Measurements from ENCODE around the gene CR1L. TPM values are rescaled to one million over a fixed set of nuclear protein-coding genes. Genes with fewer than 3 reads are reported as not detected.
A peak's percentile ranks its signal among the peaks of the same experiment; 100 is the strongest.

Gene CR1L
- total and polyA plus RNA-seq, 9 of the 15 experiments (the other 6 are each of a cell fraction or from before 2014, with no cell fraction given) = 10.1 to 74.8 (median 34.3) TPM

- TF ChIP-seq ZNF518B (CRISPR knock-in tag; IDR thresholded peaks at IDR 0.05) (no peak), MTA1 (IDR thresholded peaks at IDR 0.05; ENCODE audit: borderline replicate concordance) (0 out of 2 replicates have a peak, but pooled peaks have one; percentile 25), LCOR (CRISPR knock-in tag; IDR thresholded peaks at IDR 0.05) (no peak), ZNF197 (CRISPR knock-in tag; IDR thresholded peaks at IDR 0.05; ENCODE audit: low read depth) (no peak), ZNF583 (CRISPR knock-in tag; IDR thresholded peaks at IDR 0.05) (no peak), HEY1 (CRISPR knock-in tag; IDR thresholded peaks at IDR 0.05; ENCODE audit: borderline replicate concordance) (no peak), SIRT6 (IDR thresholded peaks at IDR 0.05; ENCODE audit: low read depth, low read length) (no peak), OTX1 (CRISPR knock-in tag; IDR thresholded peaks at IDR 0.05) (0 out of 2 replicates have a peak, but pooled peaks have one; percentile 32), FOXA1 (IDR thresholded peaks at IDR 0.05; ENCODE audit: borderline replicate concordance) (no peak), CEBPG (CRISPR knock-in tag; IDR thresholded peaks at IDR 0.05) (peak; percentile 52; the same call in 1 of the 2 replicates), CEBPG (tag; conservative IDR thresholded peaks at IDR 0.05 in 1 of 2, IDR thresholded peaks at IDR 0.05 in 1 of 2) (no peak), SUPT5H (IDR thresholded peaks at IDR 0.05) (no peak), BRCA1 (IDR thresholded peaks at IDR 0.05) (no peak), BRCA1 (CRISPR knock-in tag; IDR thresholded peaks at IDR 0.05) (no peak), GABPB2 (CRISPR knock-in tag; conservative IDR thresholded peaks at IDR 0.05) (no peak), MLLT1 (IDR thresholded peaks at IDR 0.05) (0 out of 4 replicates have a peak, but pooled peaks of 1 of the 2 experiments have one; percentile 13), STAT5B (CRISPR knock-in tag; IDR thresholded peaks at IDR 0.05) (no peak), FOXK1 (CRISPR knock-in tag; IDR thresholded peaks at IDR 0.05; ENCODE audit: borderline replicate concordance) (no peak), POLR2A (conservative IDR thresholded peaks at IDR 0.05) (no peak), HNRNPUL1 (IDR thresholded peaks at IDR 0.05; ENCODE audit: low read length) (no peak), CXXC5 (CRISPR knock-in tag; IDR thresholded peaks at IDR 0.05) (no peak), BRD9 (IDR thresholded peaks at IDR 0.05; ENCODE audit: low read depth, partially characterized antibody) (no peak), SRSF3 (IDR thresholded peaks at IDR 0.05; ENCODE audit: insufficient read depth, low read length) (no peak), ZBTB2 (IDR thresholded peaks at IDR 0.05) (no peak), TARDBP (IDR thresholded peaks at IDR 0.05) (no peak)
Measured at GRCh38 chr1:207644166-207644851, 624 bp upstream of the CR1L start (continued).

Data from K562 (cell line).